Measurements from ENCODE around the gene RASGEF1B. TPM values are rescaled to one million over a fixed set of nuclear protein-coding genes. Genes with fewer than 3 reads are reported as not detected.
A peak's percentile ranks its signal among the peaks of the same experiment; 100 is the strongest.
"Not testable (repeated sequence)": the region's sequence is repeated elsewhere in the genome, so short reads cannot be mapped to it uniquely, and the experiment has no call there.

Gene RASGEF1B
- total RNA-seq, 1 experiment from 2014 or later = 5.5 TPM

DNA sequence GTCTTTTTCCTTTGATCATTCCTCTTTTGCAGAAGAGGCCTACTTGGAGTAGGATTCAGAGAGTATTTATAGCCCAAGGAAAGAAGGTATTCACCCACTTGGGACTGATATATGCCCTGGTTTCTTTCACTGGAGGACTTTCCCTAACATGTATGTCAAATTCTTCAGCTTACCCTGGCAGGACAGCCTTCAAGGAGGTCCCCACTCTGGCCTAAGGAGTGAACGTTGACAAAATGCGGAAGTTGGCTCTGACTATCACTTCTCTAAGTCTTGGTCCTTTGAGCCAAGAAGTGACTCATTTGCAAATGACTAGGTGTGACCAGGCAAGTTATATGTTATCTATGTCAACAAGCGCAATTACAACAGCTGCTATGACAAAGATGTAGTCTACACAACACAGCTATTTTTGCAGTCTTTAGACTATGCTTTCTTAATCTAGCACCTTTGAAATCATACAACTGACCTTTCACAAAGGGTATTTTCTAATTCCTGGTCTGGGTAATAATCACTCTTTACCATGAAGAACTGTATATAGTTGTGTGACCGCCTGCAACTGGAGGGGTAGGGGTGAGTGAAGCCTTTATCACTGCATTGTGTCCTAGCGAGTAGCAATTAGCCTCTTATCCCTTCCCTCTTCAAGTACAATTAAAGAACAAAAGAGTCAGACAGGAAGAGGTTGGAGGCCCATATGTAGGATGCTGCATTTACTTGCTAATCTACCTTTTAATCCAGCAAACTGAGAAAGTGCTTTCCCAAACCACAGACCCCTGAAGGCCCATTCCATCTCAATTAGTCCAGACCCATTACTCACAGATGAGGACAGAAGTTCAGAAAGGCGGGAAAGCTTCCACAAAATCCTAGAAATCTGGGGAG, 50.1 kb downstream of the RASGEF1B start:
- in situ Hi-C loops (cut with HindIII; ENCODE audit: low pct_unique_long_range_greater_than_20kb, low sequenced_read_pairs) = no loop called here

DNA sequence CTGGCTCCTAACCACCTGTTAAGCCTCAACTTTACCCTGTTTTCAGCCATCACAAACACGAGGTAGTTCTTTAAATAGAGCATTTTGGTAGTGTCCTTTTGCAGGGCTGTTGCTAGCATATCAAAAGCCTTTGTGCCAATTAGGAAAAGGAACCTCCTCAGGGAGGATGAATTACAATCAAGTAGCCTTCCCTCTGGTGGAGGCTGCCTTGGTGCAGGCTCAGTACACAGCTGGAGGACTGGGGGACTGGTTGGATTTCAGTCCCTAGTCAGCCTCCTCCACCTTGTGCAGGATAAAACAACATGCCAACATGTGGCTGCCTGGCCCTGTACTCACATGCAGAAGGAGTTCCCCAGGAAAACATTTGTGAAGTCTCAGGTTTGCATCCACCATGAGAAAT, 53.1 kb downstream of the RASGEF1B start:
- in situ Hi-C loops (cut with HindIII; ENCODE audit: low pct_unique_long_range_greater_than_20kb, low sequenced_read_pairs) = no loop called here
- DNase-seq (ENCODE audit: low read depth) = no peak

More for the DNA sequence above, 50.1 kb downstream of the RASGEF1B start:
- DNase-seq (ENCODE audit: low read depth) = peak; percentile 27

DNA sequence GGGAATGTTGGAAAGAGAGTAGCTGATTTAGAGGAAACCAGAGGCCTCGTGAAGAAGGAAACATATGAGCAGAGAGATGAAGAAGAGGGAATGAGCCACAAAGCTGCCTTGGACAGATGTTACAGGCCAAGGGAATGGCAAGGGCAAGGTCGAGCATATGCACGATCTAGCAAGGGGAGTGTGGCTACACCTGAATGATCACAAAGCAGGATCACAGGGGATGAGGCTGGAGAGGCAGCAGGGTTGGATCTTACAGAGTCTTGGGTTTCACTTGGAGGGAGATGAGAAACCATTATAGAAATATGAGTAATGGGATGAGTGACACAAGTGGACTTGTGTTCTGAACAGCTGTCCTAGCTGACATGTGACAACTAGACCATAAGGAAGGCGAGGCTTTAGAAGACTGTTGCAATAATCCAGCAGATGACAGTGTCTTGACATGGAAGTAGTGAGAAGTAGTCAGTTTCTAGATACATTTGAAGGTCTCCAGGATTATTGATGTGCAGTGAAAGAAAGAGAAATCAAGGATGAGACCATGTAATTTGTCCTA, 58.7 kb downstream of the RASGEF1B start:
- in situ Hi-C loops (cut with HindIII; ENCODE audit: low pct_unique_long_range_greater_than_20kb, low sequenced_read_pairs) = no loop called here
- DNase-seq (ENCODE audit: low read depth) = no peak

DNA sequence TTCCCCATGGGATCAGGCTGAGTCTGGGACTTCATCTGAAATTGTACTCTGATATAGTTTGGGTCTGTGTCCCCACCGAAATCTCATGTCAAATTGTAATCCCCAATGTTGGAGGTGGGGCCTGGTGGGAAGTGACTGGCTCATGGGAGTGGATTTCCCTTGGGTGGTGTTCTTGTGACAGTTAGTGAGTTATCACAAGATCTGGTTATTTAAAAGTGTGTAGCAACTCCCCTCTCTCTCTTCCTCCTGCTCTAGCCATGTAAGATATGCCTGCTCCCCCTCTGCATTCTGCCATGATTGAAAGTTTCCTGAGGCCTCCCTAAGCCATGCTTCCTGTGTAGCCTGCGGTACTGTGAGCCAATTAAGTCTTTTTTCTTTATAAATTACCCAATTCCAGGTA, 61.0 kb downstream of the RASGEF1B start:
- DNase-seq (ENCODE audit: low read depth) = no peak
- in situ Hi-C loops (cut with HindIII; ENCODE audit: low pct_unique_long_range_greater_than_20kb, low sequenced_read_pairs) = no loop called here

DNA sequence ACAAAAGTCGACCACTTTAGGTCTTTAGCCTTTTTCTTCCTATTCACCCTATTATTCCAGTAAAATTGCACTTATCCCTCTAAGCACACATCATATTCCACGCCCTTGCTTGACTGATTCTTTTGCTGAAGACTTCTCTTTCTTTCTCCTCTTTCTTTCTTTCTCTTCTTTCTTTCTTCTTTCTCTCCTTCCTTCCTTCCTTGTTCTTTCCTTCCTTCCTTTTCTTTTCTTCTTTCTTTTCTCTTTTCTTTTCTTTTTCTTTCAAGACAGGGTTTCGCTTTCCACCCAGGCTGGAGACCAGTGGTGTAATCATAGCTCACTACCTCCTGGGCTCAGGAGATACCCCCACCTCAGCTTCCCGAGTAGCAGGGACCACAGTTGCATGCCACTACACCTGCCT, 61.9 kb downstream of the RASGEF1B start:
- DNase-seq (ENCODE audit: low read depth) = no peak
- in situ Hi-C loops (cut with HindIII; ENCODE audit: low pct_unique_long_range_greater_than_20kb, low sequenced_read_pairs) = no loop called here

DNA sequence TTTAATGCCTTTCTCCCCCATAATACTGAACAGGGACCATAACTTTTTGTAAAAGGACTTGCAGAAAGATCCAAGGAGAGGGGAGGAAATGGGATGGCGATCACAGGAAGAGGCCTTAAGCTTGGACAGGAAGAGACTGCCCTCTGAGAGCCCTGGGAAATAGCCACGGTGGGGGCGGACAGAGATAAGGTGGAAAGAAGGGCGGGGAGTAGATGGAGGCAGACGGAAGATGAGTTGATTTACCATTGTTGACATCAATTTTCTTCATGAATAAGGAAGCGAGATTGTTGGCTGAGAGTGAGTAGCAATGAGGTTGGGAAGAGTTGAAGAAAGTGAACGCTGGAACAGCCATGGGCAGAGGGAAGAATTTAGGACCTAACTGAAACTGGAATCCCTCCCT, 63.4 kb downstream of the RASGEF1B start:
- in situ Hi-C loops (cut with HindIII; ENCODE audit: low pct_unique_long_range_greater_than_20kb, low sequenced_read_pairs) = no loop called here
- no peak for DNase-seq (ENCODE audit: low read depth)

DNA sequence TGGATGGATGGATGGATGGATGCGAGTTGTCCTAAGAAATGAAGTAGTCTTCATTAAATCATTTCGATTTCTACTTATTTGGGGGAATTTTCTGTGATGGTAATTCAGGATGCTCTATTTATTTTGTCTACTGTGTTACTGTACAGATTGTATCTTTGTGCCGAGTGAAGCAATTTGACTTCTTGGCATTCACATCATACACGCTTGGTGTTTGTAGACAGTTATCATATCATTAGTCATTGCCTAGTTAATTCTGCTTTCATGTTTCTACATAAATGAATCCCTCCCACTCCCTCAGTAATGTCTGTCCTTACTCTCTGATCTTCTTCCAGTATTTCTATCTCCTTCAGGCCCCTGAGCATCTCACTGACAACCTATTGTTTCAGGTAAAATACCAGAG, 64.0 kb downstream of the RASGEF1B start:
- in situ Hi-C loops (cut with HindIII; ENCODE audit: low pct_unique_long_range_greater_than_20kb, low sequenced_read_pairs) = no loop called here
- no peak for DNase-seq (ENCODE audit: low read depth)

DNA sequence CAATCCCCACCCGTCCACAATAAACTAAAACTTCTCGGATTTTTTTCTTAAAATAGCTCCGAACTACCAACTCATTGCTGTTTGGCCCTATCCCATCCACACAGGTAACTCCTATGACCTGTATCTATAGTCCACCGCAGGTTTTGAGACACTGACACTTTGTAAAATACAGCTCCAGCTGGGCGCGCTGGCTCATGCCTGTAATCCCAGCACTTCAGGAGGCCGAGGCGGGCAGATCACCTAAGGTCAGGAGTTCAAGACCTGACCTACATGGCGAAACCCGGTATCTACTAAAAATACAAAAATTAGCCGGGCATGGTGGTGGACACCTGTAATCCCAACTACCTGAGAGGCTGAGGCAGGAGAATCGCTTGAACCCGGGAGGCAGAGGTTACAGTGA, 65.2 kb downstream of the RASGEF1B start:
- in situ Hi-C loops (cut with HindIII; ENCODE audit: low pct_unique_long_range_greater_than_20kb, low sequenced_read_pairs); DNase-seq (ENCODE audit: low read depth): not testable (repeated sequence)

DNA sequence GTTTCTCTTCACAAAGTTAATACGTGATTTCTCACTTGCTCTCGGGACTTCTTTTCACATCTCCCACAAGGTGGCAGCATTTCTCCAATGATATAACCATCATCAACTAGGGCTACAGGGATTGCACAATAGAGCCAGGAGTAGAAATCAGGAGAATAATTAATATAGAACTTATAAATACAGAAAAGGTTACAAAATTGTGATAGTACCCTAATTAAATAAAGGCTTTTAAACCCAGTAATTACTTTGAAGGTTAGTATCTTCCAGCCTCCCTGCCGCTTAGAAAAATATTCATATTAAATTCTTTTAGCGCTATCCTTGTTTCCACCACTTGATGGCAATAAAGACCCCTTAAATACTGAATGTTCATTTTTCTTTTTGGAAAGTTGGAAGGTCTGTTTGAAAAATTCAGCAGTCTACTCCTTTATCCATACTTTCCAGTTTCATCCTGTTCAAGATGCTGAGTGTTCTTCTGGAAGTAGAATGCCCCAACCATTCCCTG, 65.8 kb downstream of the RASGEF1B start:
- peak; percentile 53 for DNase-seq (ENCODE audit: low read depth)
- in situ Hi-C loops (cut with HindIII; ENCODE audit: low pct_unique_long_range_greater_than_20kb, low sequenced_read_pairs) = no loop called here

DNA sequence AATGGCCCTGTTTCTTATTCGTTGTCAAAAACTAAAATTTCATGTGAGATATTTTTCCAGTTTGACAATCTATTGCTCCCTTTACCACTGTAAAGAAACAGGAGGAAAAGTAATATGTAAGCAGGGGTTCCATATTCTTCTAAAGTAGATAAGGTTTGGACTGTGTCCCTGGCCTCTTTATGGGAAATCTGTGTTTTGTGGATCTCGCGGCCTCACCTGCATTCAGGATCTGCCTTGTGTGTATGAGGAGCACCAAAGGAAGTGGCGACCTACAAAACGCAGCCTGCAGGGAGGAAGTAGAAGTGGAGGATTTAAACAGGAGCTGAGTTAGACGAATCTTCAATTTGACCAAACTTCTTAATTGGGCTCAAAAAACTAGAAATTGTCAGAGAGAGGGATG, 67.0 kb downstream of the RASGEF1B start:
- in situ Hi-C loops (cut with HindIII; ENCODE audit: low pct_unique_long_range_greater_than_20kb, low sequenced_read_pairs) = no loop called here

DNA sequence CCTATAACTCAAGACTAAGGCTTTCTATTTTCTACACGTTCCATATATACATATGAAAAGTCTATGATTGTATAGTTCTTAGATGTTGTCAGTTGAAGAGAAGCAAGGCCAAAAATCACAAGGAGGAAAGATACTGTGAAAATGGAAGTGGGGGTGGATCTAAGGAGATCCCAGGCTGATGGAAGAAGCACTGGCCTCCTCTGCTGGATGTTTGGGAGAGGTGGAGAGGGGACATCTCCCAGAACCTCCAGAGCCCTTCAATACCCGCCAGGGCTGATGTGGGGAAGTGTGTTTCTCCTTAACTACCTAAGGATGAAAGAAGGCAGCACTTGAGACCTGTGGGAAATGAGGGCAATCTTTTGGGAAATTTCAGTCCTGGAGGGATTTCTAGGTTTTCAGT, 67.4 kb downstream of the RASGEF1B start:
- in situ Hi-C loops (cut with HindIII; ENCODE audit: low pct_unique_long_range_greater_than_20kb, low sequenced_read_pairs) = no loop called here
- no peak for DNase-seq (ENCODE audit: low read depth)

More for the DNA sequence above, 67.0 kb downstream of the RASGEF1B start:
- DNase-seq (ENCODE audit: low read depth) = no peak

DNA sequence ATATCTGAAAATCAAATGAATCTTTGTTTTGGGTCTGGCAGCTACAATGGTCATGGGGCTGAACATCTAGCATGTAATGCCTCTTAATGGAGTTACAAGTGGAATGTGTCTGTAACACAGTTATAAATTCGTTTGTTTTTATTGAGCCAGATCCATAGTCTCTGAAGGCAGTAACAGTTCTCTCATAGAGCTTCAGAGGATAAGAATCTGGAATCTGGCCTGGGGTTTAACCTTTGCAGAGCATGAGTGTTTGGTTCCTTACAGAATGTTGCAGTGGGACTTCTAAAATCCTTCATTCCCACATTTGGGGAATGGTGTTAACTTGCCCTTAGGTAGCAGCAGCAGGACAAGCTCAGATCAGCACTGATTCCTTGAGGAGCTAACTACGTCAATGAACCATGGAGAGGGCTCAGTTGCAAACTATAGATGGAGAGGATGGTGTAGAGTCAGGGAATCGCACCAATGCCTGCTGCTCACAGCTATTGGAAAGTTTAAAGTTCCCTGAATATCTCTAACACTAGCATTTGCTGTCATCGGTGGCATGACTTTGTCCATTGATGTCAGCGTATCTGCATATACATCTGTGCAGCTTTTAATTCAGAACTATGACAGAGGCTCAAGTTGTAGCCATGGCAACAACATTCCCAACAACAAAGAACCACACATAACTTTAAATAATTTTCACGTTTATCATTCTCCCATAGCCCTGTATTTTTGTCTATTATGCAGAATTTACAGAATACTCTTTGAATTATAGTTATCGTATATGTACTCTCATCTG, 72.2 kb downstream of the RASGEF1B start:
- in situ Hi-C loops (cut with HindIII; ENCODE audit: low pct_unique_long_range_greater_than_20kb, low sequenced_read_pairs) = no loop called here
- no peak for DNase-seq (ENCODE audit: low read depth)

DNA sequence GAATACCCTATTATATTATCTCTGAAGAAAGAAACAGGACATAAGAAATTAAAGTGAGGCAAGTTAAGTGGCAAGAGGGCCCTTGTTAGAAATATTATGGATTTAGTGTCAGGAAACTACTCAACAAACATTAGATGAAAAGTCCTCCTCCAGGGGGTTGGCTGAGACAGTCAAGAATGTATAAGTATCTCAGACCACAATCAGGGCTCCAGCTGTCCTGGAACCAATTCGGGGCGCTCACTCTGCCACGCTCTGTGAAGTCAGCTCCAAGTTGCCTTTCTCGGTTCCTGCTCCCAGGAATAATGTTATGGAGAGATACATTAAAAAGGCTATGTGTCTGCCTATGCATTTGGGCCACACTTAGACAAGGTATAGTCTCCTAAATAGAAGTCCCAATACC, 73.3 kb downstream of the RASGEF1B start:
- DNase-seq (ENCODE audit: low read depth) = no peak
- in situ Hi-C loops (cut with HindIII; ENCODE audit: low pct_unique_long_range_greater_than_20kb, low sequenced_read_pairs) = no loop called here

DNA sequence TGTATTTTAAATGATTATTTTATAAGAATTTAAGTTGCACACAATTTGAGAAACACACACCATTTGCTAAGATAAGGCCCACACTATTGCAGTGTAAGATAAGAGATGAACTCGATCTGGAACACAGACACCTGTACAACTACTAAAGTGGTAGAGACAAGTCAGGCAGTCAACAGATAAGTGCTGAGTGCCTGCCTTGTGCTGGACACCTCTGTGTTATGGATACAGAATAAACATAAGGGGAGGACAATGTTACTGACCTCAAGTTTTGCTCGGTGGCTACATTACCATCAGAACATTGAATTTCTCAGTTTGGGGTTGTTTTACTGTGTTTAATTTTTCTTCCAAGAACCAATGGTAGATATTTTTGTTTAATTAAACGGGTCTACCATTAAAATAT, 74.1 kb downstream of the RASGEF1B start:
- in situ Hi-C loops (cut with HindIII; ENCODE audit: low pct_unique_long_range_greater_than_20kb, low sequenced_read_pairs) = no loop called here

DNA sequence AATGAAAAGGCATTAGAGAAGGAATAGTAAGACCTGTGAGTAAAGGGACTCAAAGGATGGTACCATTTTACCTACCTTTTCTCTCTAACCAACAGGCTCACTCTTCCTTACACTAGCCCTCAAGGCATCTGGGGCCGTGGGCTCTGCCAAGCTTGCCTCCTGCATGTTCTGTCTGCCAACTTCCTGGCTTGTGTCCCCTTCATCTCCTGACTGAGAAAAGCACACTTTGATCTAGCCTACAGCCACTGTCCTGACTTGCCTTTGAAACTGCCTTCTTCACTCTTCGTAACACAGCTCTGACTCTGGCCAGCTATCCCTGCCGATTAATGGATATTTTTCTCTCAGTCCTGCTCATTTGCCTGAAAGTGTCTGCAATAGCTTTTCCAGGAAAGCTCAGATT, 76.5 kb downstream of the RASGEF1B start:
- no peak for DNase-seq (ENCODE audit: low read depth)
- in situ Hi-C loops (cut with HindIII; ENCODE audit: low pct_unique_long_range_greater_than_20kb, low sequenced_read_pairs) = no loop called here

More for the DNA sequence above, 74.1 kb downstream of the RASGEF1B start:
- DNase-seq (ENCODE audit: low read depth) = no peak

DNA sequence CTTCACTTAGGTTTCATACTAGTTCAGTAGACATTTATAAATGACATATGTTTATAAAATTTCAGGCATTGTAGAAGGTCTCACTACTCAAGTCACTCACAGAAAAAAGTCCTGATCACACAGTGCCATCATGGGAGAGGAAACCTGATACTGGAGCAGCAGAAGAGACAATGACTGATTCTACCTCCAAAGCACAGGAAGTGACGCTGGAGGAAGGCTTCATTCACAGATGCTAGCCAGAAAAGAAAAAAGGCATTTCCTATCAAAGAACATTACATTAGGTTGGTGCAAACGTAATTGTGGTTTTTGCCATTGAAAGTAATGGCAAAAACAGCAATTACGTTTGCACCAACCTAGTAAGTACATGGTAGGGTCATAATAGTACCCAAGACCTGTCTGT, 79.5 kb downstream of the RASGEF1B start:
- in situ Hi-C loops (cut with HindIII; ENCODE audit: low pct_unique_long_range_greater_than_20kb, low sequenced_read_pairs) = no loop called here
- DNase-seq (ENCODE audit: low read depth) = no peak

DNA sequence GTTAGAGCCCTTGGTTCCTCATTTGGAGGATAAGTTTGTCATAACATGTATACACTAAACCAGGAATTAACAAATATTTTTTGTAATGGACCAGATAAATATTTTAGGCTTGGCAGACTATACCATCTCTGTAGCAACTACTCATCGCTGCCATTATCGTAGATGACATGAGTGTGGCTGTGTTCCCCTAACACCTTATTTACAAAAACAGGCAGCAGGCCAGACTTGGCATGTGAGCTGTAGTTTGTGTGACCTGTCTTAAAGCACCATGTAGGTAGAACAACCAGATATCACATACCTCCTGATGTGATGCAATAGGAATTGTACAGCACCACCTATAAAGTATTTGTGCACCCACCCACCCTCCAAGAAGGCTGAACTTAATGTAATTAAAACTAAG, 82.0 kb downstream of the RASGEF1B start:
- no peak for DNase-seq (ENCODE audit: low read depth)
- in situ Hi-C loops (cut with HindIII; ENCODE audit: low pct_unique_long_range_greater_than_20kb, low sequenced_read_pairs) = no loop called here

DNA sequence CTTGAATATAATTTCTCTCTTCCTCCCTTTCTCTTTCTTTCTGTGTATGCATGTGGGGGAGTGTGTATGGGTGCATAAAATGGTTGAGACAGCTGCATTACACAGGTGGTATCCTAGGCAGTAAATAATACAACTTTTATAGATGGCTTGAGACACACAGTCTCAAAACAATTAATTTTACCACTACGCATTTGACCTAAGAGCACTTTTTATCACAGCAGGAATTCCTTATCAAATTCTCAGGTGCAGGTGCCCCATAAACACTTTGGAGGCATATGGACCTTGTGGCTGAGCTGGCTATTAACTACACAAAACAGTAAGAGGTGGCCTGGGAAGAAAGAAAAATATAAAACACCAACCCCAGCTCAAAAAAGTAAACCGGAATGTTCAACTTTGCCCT, 91.3 kb downstream of the RASGEF1B start:
- no peak for DNase-seq (ENCODE audit: low read depth)
- in situ Hi-C loops (cut with HindIII; ENCODE audit: low pct_unique_long_range_greater_than_20kb, low sequenced_read_pairs) = no loop called here

DNA sequence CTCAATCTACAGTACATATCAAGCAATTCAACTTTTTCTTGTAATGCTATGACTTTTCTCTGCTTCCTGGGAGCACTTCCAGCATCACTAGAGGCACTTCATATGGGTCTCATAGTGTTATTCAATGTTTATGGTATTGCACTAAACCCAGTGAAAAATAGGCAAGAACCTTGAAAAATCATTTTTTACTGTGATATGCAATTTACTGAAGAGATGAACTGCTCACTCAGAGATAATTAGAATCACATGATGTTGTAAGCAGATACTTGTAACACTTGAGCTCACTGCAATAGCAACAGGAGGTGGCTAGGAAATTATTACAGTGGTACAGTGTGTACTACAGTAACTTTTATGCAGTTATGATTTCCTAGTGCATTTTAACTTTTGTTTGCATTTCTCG, 93.3 kb downstream of the RASGEF1B start:
- no peak for DNase-seq (ENCODE audit: low read depth)
- in situ Hi-C loops (cut with HindIII; ENCODE audit: low pct_unique_long_range_greater_than_20kb, low sequenced_read_pairs) = no loop called here

Data from Caki2 (cell line).